PC-9 (cell line): ENCODE measurements around the gene IFNAR2.

ENCODE experiments used
- EZH2 ChIP-seq: fragments of 200-600 bp; sonication (generic); IDR thresholded peaks from 2 replicates; pipeline ENCODE4 v1.8.0; 2017; ENCODE audit warnings: antibody characterized with exemption, low read depth
- TF ChIP-seq, protein P1 (sequence below): fragments of 200-600 bp; sonication (generic); conservative IDR thresholded peaks from 2 replicates; pipeline ENCODE4 v1.6.1; 2017; ENCODE audit warnings: mixed run types, antibody characterized with exemption, mild to moderate bottlenecking, moderate library complexity

DNA sequence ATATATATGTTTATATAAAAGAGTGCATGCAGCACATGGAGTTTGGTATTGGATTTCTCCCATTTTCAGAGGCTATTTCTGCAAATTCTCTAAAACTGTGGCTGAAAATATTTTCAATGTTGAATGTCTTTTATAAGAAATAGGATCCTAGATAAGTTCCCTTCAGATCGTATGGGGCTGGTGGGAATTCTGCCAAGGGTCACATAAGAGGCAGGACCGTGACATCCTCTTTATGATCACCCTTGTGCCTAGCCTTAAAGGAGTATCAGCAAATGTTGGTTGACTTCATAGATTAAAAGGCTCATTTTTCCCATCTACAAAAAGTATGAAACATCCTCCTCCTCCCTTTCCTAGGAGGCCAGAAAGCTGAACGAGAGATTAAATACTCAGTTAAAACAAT lies 1.3 kb upstream of the IFNAR2 start:
- TF ChIP-seq, protein P1, sequence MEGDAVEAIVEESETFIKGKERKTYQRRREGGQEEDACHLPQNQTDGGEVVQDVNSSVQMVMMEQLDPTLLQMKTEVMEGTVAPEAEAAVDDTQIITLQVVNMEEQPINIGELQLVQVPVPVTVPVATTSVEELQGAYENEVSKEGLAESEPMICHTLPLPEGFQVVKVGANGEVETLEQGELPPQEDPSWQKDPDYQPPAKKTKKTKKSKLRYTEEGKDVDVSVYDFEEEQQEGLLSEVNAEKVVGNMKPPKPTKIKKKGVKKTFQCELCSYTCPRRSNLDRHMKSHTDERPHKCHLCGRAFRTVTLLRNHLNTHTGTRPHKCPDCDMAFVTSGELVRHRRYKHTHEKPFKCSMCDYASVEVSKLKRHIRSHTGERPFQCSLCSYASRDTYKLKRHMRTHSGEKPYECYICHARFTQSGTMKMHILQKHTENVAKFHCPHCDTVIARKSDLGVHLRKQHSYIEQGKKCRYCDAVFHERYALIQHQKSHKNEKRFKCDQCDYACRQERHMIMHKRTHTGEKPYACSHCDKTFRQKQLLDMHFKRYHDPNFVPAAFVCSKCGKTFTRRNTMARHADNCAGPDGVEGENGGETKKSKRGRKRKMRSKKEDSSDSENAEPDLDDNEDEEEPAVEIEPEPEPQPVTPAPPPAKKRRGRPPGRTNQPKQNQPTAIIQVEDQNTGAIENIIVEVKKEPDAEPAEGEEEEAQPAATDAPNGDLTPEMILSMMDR: no peak
- TF ChIP-seq EZH2: no peak
